Stimulated activated CD4-positive, alpha-beta T cell treated with anti-CD3 and anti-CD28 coated beads, Interleukin-15, amount 100 ng/mL, for 24 hours (primary cell): ENCODE data around the gene CDC42BPB.
A peak's percentile ranks its signal among the peaks of the same experiment; 100 is the strongest.

Source experiments
- DNase-seq: peaks from one replicate; pipeline ENCODE4 v3.0.0-alpha.2; 2020

Gene CDC42BPB

DNA sequence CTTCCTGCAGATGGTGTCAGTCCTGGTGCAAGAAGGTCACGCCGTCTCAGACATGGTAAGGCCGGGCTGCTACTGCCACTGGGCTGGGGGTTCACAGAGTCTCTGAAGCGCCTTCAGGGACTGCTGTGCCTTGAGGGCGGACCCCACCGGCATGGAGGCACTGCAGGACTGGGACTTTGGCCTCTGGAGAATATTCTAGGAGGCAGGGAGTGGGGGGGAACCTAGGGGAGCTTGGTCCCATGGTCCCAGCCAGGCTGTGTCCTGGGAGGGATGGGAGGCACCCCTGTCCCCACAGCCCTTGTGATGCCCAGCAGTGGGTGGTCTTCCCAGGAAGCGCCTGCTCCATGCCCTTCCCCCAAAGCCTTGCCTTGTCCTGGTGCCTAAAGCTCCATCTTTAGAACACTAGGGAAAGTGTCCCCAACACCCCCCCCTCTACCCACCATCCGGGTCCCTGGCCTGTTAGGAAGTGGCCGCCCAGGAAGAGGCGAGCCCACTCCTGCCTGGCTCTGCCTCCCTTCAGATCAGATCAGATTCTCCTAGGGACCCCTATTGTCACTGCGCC is 133.3 kb downstream of the CDC42BPB start:
- DNase-seq = no peak

DNA sequence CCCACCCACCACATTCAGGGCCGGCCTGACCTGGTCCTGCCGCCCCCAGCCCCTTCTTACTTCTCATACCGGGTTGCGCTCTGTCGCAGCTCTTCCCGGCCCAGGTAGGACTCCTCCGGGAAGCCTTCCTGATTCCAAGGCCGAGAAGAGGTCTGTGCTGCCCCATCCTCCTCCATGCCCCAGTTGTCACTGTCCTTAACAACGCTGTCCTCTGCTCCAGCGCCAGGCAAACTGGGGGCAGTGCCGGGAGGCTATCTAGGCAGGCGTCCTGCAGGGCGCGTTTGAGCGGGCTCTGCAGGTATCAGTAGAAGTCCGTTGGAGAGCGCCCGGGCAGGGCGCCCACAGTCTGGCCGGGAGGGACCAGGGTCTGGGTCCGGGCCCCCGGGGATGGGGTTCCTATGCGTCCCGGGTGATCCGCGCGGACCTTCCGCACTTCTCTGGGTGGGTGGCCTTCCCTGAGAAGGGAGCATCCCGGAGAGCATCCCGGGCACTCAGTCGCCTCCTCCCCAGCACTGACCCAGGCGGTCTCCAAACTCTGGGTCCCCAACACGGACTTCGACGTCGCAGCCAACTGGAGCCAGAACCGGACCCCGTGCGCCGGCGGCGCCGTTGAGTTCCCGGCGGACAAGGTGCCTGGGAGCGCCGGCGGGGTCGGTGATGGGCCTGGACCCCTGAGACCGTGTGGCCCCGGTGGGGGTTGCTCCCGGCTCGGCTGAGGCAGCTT is 134.0 kb downstream of the CDC42BPB start:
- no peak for DNase-seq

DNA sequence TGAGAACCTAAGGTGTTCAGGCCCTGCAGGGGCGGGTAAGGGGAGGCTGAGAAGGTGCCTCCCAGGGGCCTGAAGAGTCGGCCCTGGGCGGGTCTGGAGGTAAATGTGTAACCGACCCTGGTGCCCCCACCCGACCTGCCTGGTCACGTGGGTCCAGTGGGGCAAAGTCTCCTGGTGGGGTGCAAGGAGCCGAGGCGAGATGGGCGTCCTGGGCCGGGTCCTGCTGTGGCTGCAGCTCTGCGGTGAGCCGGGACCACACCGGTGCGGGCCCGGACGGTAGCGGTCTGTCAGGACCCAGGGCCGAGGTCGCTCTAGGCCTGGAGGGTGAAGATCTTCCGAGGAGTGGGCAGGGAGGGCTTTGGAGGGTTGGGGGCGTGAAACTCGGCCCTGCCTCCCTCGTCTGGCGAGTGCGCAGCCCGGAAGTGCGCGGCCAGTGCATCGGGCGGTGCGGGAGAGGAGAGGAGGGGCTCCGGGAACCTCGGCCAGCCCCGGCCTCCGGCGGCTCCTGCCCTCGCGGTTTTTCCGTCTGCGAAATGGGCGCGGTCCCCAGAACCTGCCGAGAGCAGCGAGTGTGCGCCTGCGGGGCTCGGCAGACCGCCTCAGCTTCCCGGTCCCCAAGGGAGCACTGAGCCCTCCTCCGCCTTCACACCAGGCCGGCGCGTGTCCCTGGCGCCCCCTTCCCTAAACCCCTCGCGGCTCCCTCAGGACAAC is 134.7 kb downstream of the CDC42BPB start, which contains the start of gene AMN:
Gene AMN, plus strand, starts transcription at position 174 of the 711 bp plus-strand sequence. Its CDS starts 26 bp downstream, at position 200.
- peak; percentile 47 for DNase-seq

DNA sequence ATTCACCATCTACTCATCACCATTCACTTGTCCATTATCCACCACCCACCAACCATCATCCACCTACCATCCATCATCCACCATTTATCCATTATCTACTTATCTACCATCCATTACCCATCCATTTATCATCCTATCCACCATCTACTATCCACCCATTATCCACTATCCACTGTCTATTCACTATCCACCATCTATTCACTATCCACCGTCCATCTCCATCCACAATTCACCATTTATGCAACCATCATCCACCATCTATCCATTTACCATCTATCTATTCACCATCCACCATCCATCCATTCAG is 136.4 kb downstream of the CDC42BPB start:
- DNase-seq = no peak

DNA sequence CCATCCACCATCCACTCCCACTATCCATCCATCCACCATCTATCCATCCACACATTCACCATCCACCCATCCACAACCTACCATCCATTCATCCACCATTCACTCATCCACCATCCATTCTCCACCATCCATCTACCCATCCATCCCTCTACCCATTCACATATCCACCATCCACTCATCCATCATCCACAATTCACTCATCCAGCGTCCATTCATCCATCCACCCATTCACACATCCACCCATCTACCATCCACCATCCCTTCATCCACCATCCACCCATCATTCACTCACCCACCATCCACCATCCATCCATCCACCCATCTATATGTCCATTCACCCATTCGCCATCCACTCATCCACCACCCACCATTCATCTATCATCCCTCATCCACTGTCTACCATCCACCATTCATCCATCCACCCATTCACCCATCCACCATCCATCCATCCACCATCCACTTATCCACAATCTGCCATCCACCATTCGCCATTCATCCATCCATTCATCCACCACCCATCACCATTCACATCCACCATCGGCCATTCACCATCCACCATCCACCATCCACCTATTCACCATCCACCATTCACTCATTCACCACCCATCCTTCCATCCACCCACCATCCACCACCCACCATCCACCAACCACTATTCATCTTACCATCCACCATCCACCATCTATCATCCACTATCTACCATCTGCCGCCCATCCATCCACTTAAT is 136.9 kb downstream of the CDC42BPB start:
- no peak for DNase-seq

DNA sequence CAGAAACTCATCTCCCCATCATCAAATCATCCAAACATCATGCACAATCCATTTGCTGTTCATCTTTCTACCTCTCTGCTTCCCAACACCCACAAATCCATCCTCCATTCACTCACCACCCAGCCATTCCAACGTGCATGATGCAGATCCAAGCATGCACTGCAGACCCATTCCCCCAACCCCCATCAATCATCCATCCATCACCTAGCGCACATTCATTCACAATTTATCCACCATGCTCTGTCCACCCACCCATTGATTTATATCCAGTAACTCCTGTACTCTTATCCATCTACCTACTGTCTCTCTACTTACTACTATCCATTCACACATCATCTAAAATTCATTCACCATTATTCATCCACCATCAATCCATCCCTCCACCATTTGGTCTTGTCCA is 138.9 kb downstream of the CDC42BPB start:
- no peak for DNase-seq

DNA sequence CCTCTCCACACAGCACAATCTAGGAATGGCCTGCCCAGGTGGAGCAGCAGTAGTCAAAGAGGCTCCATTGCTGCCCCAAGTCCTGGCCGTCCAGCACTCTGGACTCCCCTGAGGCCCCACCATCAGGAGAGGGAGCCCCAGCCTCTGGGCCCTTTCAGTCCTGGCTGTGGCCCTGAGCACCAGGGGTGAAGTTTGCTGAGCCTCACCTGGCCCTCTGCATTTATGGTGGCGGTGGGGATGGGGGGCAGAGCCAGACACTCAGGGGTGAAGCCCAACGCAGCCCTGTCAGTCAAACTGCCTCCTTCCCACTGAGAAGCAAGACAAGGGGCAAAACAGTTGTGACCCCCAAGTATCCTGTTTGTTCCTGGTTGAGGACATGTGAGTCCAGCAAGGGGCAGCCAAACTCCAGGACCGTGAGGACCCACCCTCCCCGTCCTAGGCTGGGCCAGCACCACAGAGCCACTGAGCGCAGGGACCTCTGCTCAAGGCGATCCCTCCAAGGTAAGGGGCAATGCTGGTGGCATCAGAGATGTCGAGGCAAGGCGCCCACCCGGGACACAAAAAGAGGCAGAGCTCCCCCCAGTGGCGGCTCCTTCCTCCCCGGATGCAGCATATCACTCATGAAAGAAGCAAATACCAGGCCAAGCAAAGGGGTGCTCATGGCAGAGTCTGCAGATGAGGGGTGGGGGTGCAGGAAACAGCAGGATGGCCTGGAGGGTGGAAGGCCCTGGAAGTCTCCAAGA is 139.7 kb downstream of the CDC42BPB start:
- DNase-seq = peak; percentile 73

DNA sequence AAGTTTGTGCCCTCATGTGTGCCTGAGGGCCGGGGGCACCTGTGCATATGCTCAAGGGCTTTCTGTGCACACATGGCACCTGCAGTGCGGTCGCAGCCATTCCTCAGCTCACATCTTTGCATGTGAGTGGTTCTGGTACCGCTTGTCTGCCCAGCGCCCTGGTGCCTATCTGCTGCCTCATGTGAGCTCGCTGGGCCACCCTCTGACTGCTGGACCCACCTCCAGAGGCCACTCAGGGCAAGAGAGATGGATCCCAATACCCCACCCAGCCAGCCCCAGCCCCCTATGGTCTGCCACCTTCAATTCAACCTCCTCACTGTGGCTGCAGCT is 140.3 kb downstream of the CDC42BPB start:
- no peak for DNase-seq

DNA sequence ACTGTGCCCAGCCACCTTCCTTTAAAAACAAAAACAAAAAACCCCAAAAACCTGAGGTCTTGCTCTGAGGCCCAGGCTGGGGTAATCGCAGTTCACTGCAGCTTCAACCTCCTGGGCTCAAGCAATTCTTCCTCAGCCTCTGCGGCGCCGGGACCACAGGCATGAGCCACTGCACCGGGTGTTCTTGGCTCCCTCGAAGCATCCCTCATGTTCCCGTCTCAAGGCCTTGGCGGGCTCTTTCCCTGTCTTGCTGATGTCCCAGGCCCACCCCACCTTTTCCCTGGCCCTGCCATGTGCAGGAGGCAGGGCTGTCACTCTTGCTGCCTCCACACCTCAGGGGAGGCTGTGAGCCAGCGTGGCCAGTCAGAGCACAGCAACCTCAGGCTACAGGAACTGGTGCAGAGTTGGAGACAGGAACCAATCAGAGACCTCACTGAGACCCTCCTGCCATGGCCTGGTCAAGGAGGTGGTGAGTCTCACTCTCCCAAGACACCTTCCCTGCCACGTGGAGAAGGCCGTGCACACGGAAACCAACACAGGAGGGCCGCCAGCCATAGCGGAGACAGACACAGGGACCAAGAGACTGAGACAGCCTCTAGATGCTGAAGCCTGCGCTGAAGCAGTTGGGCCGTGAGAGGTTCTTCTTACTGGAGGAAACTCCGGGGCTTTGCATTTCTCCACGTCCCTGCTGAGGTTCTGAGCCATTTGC is 140.8 kb downstream of the CDC42BPB start:
- DNase-seq = no peak

DNA sequence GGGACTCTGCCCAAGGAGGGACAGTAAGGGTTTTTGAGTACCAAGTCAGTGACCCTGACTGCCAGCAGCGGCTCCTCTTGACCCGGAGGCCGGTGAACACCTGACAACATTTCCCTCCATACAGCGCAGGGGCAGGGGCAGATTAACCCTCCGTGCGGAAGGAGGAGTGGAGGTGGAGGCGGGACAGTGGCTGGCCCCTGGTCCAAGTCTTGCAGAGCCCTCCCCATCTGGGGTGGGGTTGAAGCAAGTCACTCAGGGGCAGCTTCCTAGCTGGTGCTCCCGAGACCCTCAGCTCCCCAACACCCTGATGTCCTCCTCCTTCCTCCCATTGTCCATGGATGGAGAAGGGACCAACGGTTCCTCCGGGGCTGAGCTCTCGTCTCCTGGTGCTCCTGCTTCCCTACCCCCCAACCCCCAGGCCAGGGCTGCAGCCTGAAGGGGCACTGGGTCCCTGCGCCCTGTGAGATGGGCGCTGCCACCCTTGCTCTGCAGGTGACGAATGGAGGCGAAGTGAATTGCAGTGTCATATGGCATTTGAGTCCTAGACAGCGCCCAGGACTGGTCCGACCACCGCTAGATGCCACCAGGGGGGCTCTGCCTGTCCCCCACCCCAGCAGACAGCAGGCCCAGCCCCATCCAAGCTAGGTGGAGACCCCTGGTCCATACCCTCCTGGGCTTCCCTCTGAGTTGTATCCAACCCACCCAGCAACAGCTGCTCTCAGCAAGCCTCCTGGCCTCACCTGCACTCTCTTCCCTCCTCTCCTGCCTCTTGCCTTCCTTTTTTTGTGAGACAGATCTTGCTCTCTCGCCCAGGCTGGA is 141.8 kb downstream of the CDC42BPB start:
- DNase-seq = no peak

DNA sequence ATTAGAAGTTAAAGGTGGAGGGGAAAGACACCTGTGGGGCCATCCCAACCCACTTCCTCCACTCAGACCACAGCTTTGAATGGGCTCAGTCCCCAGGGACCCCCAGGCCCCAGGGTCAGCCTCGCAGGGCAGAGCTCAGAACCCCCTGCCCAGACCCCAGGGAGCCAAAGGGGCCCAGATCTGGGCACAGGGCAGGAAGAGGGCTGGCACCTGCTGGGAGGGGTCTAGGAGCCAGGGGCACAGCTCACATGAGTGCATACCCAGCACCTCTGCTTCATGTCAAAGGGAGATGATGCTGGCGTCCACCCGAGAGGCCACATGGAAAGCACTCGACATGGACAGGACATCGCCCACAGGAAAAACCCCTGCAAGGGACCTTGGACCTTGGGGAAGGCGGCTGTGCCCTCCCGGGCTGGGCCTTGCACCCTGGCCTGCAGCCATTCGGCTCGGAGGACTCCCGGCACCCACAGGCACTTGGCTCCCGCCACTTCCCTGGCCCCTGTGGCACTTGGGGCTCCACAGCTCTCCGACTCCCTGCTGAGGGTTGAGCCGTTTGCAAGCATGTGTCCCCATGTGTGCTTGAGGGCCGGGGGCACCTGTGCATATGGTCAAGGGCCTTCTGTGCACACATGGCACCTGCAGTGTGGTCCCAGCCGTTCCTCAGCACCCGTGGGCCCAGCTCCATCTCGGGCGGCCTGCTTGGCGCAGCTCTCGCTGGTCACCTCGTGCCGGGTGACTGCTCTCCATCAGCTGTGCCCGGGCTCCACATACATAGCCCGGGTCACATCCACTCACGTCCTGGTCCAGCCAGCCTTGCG is 142.7 kb downstream of the CDC42BPB start:
- no peak for DNase-seq

DNA sequence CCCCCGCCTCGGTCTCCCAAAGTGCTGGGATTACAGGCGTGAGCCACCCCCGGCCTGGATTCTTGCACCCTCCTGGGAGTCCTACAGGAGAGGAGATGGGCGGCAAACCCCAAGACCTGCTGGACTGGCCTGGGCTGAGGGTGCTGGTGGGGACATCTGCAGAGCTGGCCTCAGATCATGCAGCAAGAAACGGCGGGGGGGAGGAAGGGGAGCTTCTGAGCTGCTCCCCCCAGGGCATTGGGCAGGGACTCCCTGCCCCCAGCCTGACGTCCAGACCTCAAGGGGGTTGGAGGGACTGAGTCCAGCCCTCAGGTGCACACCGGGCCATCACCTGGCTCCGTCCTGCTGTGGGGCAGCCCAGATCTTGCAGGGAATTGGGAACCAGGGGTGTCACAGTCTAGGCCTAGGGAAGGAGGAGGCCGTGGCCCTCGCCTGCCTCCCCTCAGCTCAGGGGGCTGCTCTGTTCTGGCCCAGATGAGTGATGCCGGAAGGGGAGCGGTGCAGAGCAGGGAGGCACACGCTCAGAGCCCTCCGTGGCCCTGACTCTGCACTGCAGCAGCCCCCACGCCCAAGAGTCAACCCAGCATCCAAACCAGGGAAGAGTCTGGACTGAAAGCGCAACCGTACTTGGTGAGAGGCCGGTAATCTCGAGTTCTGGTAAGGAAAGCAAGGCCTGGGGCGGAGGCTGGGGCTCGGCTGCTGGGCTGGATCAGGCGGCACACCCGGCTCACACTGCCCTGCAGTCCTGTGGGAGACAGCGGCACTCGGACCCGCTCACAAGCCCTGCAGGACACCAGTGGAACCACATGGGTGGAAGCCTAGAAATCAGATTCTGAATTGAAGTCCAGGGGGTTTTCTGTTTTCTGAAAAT is 143.8 kb downstream of the CDC42BPB start:
- no peak for DNase-seq

DNA sequence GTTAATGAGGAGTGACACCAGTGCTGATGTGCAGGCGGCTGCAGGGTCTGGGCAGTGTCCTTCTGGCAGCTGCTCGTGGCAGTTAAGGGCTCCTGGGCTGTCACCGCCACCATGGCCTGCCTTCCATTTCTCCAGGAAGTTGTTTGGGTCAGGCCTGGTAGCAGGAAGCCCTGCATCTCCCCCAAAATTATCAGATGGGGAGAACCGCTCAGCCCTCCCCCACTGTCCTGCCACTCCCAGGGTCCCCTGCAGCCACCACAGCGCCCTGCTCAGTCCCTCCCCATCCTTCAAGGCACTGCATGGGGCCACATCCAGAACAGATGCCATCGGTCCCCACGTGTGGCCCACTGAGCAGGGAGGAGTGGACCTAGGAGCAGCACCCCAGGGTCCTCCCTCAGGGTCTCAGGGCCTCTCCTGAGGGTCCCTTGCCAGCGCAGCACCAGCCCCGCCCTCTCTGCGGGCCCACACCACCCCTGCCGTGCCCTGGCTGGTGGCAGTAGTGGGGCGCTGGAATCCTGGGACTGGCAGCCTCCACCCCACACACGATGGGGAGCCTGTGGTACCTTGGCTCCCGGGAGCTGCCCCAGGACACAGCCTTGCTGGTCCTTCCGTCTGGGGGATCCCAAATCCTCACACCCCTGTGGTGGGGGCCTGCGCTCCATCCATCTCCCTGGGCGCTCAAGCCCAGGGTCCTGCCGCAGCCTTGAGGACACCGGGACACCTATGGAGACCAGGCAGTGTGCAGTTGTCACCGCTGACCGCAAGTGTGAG is 145.2 kb downstream of the CDC42BPB start:
- no peak for DNase-seq

DNA sequence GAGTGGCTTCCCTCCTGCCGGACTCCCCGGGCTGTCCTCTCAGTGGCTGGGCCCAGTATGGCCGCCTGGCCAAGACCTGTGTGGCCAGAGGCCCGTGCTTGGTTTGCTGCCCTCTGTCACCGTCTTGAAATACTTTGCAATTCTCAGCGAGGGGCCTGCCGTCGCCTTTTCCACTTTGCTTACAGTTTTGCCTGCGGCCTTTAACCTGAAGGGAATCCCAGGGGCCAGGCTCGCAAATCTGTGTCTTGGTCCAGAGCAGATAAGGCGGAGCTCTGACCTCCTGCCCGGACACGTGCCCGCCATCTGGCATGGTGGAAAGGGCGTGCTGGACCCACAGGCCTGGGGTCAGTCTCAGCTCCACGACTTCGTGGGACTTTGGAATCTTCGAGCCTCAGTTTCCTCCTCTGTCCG is 145.8 kb downstream of the CDC42BPB start:
- no peak for DNase-seq

DNA sequence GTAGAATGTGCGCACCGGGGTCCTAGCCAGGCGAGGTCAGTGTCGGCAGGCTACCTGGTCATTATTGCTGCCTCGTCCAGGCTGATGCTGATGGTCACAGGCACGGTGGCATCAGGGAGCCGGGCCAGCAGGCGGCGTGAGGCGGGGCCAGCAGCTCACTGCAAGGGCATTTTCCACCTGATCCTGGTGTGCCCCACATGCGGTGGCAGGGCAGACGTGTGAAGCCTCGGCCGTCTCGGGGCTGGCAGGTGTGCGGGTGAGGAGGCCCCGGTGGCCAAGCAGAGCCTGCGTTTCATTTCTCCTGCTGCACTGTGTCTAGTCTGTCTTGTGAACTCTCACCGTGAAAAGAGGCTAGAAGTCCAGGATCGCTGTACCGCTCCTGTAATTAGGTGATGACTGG is 146.9 kb downstream of the CDC42BPB start:
- DNase-seq = no peak

DNA sequence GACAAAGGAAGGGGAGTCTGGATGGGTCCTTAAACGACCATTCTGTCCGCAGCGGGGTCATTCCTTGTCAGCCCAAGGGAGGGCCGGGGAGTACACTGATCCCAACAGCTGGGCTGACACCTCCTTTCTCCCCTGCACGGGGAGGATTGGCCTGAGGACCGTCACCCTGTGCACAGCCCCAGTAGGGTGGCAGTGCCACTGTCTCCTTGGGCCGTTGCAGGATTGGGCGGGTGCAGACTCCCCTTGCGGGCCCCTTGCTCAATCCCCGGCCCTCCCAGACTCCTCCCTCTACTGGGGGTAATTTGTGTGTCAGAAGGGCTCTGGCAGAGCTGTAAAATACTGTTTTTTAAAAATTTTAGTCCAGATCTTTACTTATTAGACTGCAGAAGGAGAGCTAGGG is 147.4 kb downstream of the CDC42BPB start:
- DNase-seq = no peak

DNA sequence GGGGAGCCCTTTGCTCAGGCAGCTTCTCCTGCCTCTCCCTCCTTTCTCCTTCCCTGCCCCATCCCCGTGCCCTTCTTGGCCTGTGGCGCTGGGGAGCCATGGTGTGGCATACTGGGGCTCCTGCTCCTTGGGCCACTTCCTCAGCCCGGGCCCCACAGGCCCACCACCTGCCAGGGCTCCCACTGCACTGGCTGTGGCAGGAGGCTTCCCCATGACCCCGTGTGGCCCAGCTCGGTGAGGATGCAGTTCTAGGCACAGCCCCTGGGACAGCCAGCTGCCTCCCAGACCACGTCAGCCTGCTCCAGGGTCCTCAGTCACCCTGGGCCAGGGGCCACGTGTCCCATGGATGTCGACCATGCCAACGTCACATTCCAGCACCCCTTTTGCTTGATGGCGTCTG is 147.9 kb downstream of the CDC42BPB start:
- no peak for DNase-seq

DNA sequence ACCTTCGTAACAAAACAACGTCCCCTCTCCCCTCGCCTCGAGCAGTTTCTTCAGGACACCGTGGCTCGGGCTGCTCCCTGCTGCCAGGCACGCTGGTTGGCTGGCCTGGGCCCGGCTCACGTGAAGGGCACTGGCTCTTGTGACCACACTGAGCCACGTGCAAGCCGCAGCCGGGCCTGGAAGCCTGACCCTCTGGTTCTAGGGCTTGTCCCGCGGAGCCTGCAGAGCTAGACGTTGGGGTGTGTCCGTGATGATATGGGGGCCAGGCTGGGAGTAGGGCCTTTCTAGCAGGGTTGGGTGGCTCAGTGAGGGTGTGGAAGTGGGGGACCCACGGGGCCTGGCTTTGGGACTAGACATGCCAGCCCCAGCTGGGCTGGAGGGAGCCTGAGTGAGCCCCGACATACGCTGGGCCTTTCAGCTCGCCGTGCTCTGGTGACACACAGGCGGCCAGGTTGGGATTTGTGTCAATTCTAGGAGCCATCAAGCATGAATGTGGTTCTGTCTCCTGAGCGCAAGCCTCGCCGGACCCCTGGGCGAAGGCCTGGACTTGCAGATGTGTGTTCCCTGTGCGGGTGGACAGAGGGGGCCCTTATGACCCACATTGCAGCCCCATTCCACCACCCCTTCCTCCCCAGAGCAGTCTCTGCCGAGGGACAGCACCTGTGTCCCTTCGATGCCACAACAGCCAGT is 148.4 kb downstream of the CDC42BPB start:
- DNase-seq = no peak
